ENCODE data around the gene MIA2.
"Not testable (repeated sequence)": the region's sequence is repeated elsewhere in the genome, so short reads cannot be mapped to it uniquely, and the experiment has no call there.

MIA2 gene

GRCh38 chr14:39234986-39235385 lies 1.3 kb downstream of the MIA2 start:
- not testable (repeated sequence) for H3K36me3 ChIP-seq (ENCODE audit: control insufficient read depth, insufficient read depth, low read length, severe bottlenecking); H3K27me3 ChIP-seq (replicated peaks; ENCODE audit: control insufficient read depth, insufficient read depth, low read length); H3K9me3 ChIP-seq (ENCODE audit: control insufficient read depth, low read length); H3K9ac ChIP-seq (ENCODE audit: low read length); H3K4me3 ChIP-seq (ENCODE audit: low read length); DNase-seq (ENCODE audit: low read depth)
- H3K4me1 ChIP-seq (ENCODE audit: control insufficient read depth, insufficient read depth, low read length): peaks cover 16% of the 10 kb centered on the region

- H3K4me1 ChIP-seq (ENCODE audit: control insufficient read depth, insufficient read depth, low read length): peaks cover 16% of the 10 kb centered on the region
- DNase-seq (ENCODE audit: low read depth); H3K27me3 ChIP-seq (replicated peaks; ENCODE audit: control insufficient read depth, insufficient read depth, low read length); H3K4me3 ChIP-seq (ENCODE audit: low read length); H3K36me3 ChIP-seq (ENCODE audit: control insufficient read depth, insufficient read depth, low read length, severe bottlenecking); H3K9ac ChIP-seq (ENCODE audit: low read length); H3K9me3 ChIP-seq (ENCODE audit: control insufficient read depth, low read length): not testable (repeated sequence)
Measured at GRCh38 chr14:39235466-39235865, 1.8 kb downstream of the MIA2 start.

DNA sequence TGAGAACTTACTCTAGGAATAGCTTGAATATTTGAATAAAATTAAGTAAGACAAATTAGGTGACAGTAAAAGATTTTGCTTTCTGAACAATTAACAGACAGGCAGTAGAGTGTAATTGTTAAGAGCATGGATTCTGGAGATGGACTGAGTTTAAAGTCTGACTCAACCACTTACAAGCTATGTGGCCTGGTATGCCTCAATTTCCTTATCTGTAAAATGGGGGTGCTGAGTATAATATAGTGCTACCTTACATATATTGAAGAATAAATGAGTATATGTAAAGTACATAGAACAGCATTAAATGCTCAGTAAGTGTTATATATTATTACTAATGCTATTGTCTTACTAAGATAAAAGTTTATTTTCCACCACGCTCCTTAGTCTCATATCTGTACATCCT lies 7.1 kb downstream of the MIA2 start:
- Histone ChIP-seq H3K36me3 (ENCODE audit: control insufficient read depth, insufficient read depth, low read length, severe bottlenecking) (no peaks in the 10 kb centered on the region), H3K27me3 (replicated peaks; ENCODE audit: control insufficient read depth, insufficient read depth, low read length) (no peaks in the 10 kb centered on the region), H3K9ac (ENCODE audit: low read length) (no peak overlapping the region), H3K4me1 (ENCODE audit: control insufficient read depth, insufficient read depth, low read length) (peaks cover 3% of the 10 kb centered on the region), H3K4me3 (ENCODE audit: low read length) (no peak overlapping the region), H3K9me3 (ENCODE audit: control insufficient read depth, low read length) (no peaks in the 10 kb centered on the region)
- no peak for DNase-seq (ENCODE audit: low read depth)

- no peak for DNase-seq (ENCODE audit: low read depth)
- Histone ChIP-seq H3K36me3 (ENCODE audit: control insufficient read depth, insufficient read depth, low read length, severe bottlenecking) (no peaks in the 10 kb centered on the region), H3K4me3 (ENCODE audit: low read length) (no peak overlapping the region), H3K9me3 (ENCODE audit: control insufficient read depth, low read length) (no peaks in the 10 kb centered on the region), H3K4me1 (ENCODE audit: control insufficient read depth, insufficient read depth, low read length) (peaks cover 4% of the 10 kb centered on the region), H3K9ac (ENCODE audit: low read length) (no peak overlapping the region), H3K27me3 (replicated peaks; ENCODE audit: control insufficient read depth, insufficient read depth, low read length) (no peaks in the 10 kb centered on the region)
Measured at GRCh38 chr14:39241637-39242036, 7.9 kb downstream of the MIA2 start.

- Histone ChIP-seq H3K4me3 (ENCODE audit: low read length) (no peak overlapping the region), H3K27me3 (replicated peaks; ENCODE audit: control insufficient read depth, insufficient read depth, low read length) (no peaks in the 10 kb centered on the region), H3K36me3 (ENCODE audit: control insufficient read depth, insufficient read depth, low read length, severe bottlenecking) (no peaks in the 10 kb centered on the region), H3K4me1 (ENCODE audit: control insufficient read depth, insufficient read depth, low read length) (peaks cover 13% of the 10 kb centered on the region), H3K9me3 (ENCODE audit: control insufficient read depth, low read length) (no peaks in the 10 kb centered on the region), H3K9ac (ENCODE audit: low read length) (no peak overlapping the region)
- no peak for DNase-seq (ENCODE audit: low read depth)
Measured at GRCh38 chr14:39243831-39244230, 10.1 kb downstream of the MIA2 start.

- Histone ChIP-seq H3K9me3 (ENCODE audit: control insufficient read depth, low read length) (no peaks in the 10 kb centered on the region), H3K4me3 (ENCODE audit: low read length) (peak overlapping the region; percentile 36), H3K36me3 (ENCODE audit: control insufficient read depth, insufficient read depth, low read length, severe bottlenecking) (no peaks in the 10 kb centered on the region), H3K4me1 (ENCODE audit: control insufficient read depth, insufficient read depth, low read length) (peaks cover 9% of the 10 kb centered on the region), H3K27me3 (replicated peaks; ENCODE audit: control insufficient read depth, insufficient read depth, low read length) (no peaks in the 10 kb centered on the region), H3K9ac (ENCODE audit: low read length) (no peak overlapping the region)
- no peak for DNase-seq (ENCODE audit: low read depth)
Measured at GRCh38 chr14:39246618-39247017, 12.9 kb downstream of the MIA2 start.

DNA sequence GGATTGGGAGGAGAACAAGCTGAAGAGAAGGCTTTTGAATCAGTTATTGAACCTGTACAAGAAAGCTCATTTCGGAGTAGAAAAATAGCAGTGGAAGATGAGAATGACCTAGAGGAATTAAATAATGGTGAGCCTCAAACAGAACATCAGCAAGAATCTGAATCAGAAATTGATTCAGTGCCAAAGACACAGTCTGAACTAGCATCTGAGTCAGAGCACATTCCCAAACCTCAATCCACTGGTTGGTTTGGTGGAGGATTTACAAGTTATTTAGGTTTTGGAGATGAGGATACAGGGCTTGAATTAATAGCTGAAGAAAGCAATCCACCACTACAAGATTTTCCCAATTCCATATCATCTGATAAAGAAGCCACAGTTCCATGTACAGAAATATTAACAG lies 13.5 kb downstream of the MIA2 start:
- H3K4me3 ChIP-seq (ENCODE audit: low read length): peak overlapping the region; percentile 36
- DNase-seq (ENCODE audit: low read depth): peak; percentile 74
- no peak overlapping the region for H3K9ac ChIP-seq (ENCODE audit: low read length)
- H3K27me3 ChIP-seq (replicated peaks; ENCODE audit: control insufficient read depth, insufficient read depth, low read length): no peaks in the 10 kb centered on the region
- H3K36me3 ChIP-seq (ENCODE audit: control insufficient read depth, insufficient read depth, low read length, severe bottlenecking): no peaks in the 10 kb centered on the region
- H3K9me3 ChIP-seq (ENCODE audit: control insufficient read depth, low read length): no peaks in the 10 kb centered on the region
- peaks cover 9% of the 10 kb centered on the region for H3K4me1 ChIP-seq (ENCODE audit: control insufficient read depth, insufficient read depth, low read length)

- no peak for DNase-seq (ENCODE audit: low read depth)
- no peak overlapping the region for H3K9ac ChIP-seq (ENCODE audit: low read length)
- H3K9me3 ChIP-seq (ENCODE audit: control insufficient read depth, low read length): no peaks in the 10 kb centered on the region
- H3K27me3 ChIP-seq (replicated peaks; ENCODE audit: control insufficient read depth, insufficient read depth, low read length): no peaks in the 10 kb centered on the region
- H3K4me3 ChIP-seq (ENCODE audit: low read length): no peak overlapping the region
- no peaks in the 10 kb centered on the region for H3K36me3 ChIP-seq (ENCODE audit: control insufficient read depth, insufficient read depth, low read length, severe bottlenecking)
- H3K4me1 ChIP-seq (ENCODE audit: control insufficient read depth, insufficient read depth, low read length): peaks cover 9% of the 10 kb centered on the region
Measured at GRCh38 chr14:39251547-39251946, 17.8 kb downstream of the MIA2 start.

- not testable (repeated sequence) for H3K4me1 ChIP-seq (ENCODE audit: control insufficient read depth, insufficient read depth, low read length); H3K36me3 ChIP-seq (ENCODE audit: control insufficient read depth, insufficient read depth, low read length, severe bottlenecking); H3K9ac ChIP-seq (ENCODE audit: low read length); H3K9me3 ChIP-seq (ENCODE audit: control insufficient read depth, low read length); DNase-seq (ENCODE audit: low read depth); H3K27me3 ChIP-seq (replicated peaks; ENCODE audit: control insufficient read depth, insufficient read depth, low read length); H3K4me3 ChIP-seq (ENCODE audit: low read length)
Measured at GRCh38 chr14:39257388-39257787, 23.7 kb downstream of the MIA2 start.

DNA sequence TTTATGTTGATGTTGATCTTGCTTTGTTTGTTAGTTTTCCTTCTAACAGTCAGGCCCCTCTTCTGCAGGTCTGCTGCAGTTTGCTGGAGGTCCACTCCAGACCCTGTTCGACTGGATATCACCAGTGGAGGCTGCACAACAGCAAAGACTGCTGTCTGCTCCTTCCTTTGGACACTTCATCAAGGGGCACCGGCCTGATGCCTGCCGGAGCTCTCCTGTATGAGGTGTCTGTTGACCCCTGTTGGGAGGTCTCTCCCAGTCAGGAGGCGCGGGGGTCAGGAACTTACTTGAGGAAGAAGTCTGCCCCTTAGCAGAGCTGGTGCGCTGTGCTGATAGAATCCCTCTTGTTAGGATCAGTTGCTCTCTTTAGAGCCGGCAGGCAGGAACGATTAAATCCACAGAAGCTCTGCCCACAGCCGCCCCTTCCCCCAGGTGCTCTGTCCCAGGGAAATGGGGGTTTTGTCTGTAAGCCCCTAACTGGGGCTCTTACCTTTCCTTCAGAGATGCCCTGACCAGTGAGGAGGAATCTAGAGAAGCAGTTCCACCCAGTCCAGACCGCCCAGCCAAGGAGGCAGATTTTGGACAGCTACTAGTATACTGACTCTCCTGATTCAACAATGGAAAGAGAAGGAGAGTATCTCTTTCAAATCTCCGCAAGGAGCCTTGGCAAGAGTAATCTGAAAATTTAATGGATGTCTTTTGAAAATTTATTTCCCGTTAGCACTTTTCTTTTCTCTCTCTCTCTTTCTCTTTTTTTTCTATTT lies 25.2 kb downstream of the MIA2 start:
- Histone ChIP-seq H3K9me3 (ENCODE audit: control insufficient read depth, low read length) (peaks cover 6% of the 10 kb centered on the region), H3K4me3 (ENCODE audit: low read length) (no peak overlapping the region), H3K9ac (ENCODE audit: low read length) (no peak overlapping the region), H3K27me3 (replicated peaks; ENCODE audit: control insufficient read depth, insufficient read depth, low read length) (no peaks in the 10 kb centered on the region), H3K4me1 (ENCODE audit: control insufficient read depth, insufficient read depth, low read length) (no peaks in the 10 kb centered on the region), H3K36me3 (ENCODE audit: control insufficient read depth, insufficient read depth, low read length, severe bottlenecking) (no peaks in the 10 kb centered on the region)
- DNase-seq (ENCODE audit: low read depth): no peak

- not testable (repeated sequence) for H3K9me3 ChIP-seq (ENCODE audit: control insufficient read depth, low read length); DNase-seq (ENCODE audit: low read depth); H3K4me3 ChIP-seq (ENCODE audit: low read length); H3K9ac ChIP-seq (ENCODE audit: low read length); H3K27me3 ChIP-seq (replicated peaks; ENCODE audit: control insufficient read depth, insufficient read depth, low read length); H3K36me3 ChIP-seq (ENCODE audit: control insufficient read depth, insufficient read depth, low read length, severe bottlenecking); H3K4me1 ChIP-seq (ENCODE audit: control insufficient read depth, insufficient read depth, low read length)
Measured at GRCh38 chr14:39260161-39260560, 26.4 kb downstream of the MIA2 start.

DNA sequence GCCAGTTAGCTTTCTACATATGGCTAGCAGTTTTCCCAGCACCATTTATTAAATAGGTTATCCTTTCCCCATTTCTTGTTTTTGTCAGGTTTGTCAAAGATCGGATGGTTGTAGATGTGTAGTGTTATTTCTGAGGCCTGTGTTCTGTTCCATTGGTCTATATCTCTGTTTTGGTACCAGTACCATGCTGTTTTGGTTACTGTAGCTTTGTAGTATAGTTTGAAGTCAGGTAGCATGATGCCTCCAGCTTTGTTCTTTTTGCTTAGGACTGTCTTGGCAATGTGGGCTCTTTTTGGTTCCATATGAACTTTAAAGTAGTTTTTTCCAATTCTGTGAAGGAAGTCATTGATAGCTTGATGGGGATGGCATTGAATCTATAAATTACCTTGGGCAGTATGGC lies 28.5 kb downstream of the MIA2 start:
- not testable (repeated sequence) for H3K9me3 ChIP-seq (ENCODE audit: control insufficient read depth, low read length); DNase-seq (ENCODE audit: low read depth); H3K4me3 ChIP-seq (ENCODE audit: low read length); H3K36me3 ChIP-seq (ENCODE audit: control insufficient read depth, insufficient read depth, low read length, severe bottlenecking); H3K27me3 ChIP-seq (replicated peaks; ENCODE audit: control insufficient read depth, insufficient read depth, low read length); H3K9ac ChIP-seq (ENCODE audit: low read length)
- H3K4me1 ChIP-seq (ENCODE audit: control insufficient read depth, insufficient read depth, low read length): peaks cover 12% of the 10 kb centered on the region

Measured in adipocyte (in vitro differentiated cells).